ENCODE results near the gene TESK1. TPM values are rescaled to one million over a fixed set of nuclear protein-coding genes. Genes with fewer than 3 reads are reported as not detected.

TESK1 gene
- total and polyA plus RNA-seq, 2 of the 8 experiments (the other 6 are each of a cell fraction or from before 2014, with no cell fraction given) = 13.5 to 13.9 TPM

DNA sequence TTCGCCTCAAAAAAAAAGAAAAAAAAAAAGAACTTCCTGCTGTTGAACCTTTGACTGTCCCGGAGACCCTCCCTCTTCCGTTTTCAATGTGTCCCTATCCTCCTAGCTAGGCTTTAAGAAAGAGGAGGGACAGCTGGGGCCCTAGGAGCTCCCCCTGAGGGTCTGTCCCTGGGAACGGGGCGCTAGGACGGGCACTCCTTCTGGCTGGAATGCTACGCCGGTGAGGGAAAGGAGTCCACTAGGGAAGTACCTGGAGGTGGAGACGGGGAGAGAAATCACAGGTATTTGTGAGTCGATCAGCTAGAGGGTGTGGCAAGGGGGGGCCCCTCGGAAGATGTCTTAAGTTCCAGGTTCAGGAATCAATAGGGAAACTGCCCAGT is 41.1 kb downstream of the TESK1 start:
- Histone ChIP-seq H3K56ac (replicated peaks; ENCODE audit: insufficient read length, low read depth, low read length) (no peak overlapping the region), H4K20me1 (replicated peaks in 1 of 2; ENCODE audit: control insufficient read depth in 1 of 2, insufficient read depth in 2 of 2, low read length in 2 of 2) (no peaks in the 10 kb centered on the region), H2BK15ac (ENCODE audit: low read length) (no peak overlapping the region), H3K79me1 (ENCODE audit: low read depth, low read length) (no peaks in the 10 kb centered on the region), H4K8ac (ENCODE audit: extremely low read depth, insufficient read depth, low read length) (no peak overlapping the region), H3K4ac (replicated peaks; ENCODE audit: insufficient read length, low read depth, low read length) (no peak overlapping the region), H2BK12ac (ENCODE audit: low read depth, low read length) (no peak overlapping the region), H3K14ac (ENCODE audit: insufficient read length) (no peak overlapping the region), H3K23ac (ENCODE audit: insufficient read length) (no peak overlapping the region), H4K91ac (replicated peaks; ENCODE audit: insufficient read length, low read length) (no peak overlapping the region), H3K4me3 (ENCODE audit: extremely low read depth in 1 of 4, insufficient read depth in 2 of 4, low read depth in 3 of 4, low read length in 4 of 4) (peak overlapping the region; percentile 56 to 79 (median 60)), H2AFZ (ENCODE audit: low read length) (no peak overlapping the region; the same call in 1 of the 2 replicates), H3K27me3 (replicated peaks in 1 of 4; ENCODE audit: control insufficient read depth in 3 of 4, extremely low read depth in 1 of 4, insufficient read depth in 3 of 4, low read length in 3 of 4) (no peaks in the 10 kb centered on the region), H3K9me3 (ENCODE audit: insufficient read depth in 2 of 2, low read depth in 1 of 2, low read length in 1 of 2) (no peaks in the 10 kb centered on the region), H2BK5ac (ENCODE audit: low read depth, low read length) (peak overlapping the region; percentile 52; the same call in 1 of the 2 replicates), H3K4me2 (ENCODE audit: insufficient read depth in 1 of 2, low read depth in 2 of 2, low read length in 2 of 2) (peak overlapping the region; percentile 72 to 82), H2BK120ac (replicated peaks; ENCODE audit: low read depth, low read length) (no peak overlapping the region), H3K18ac (ENCODE audit: extremely low read depth, low read length) (peak overlapping the region; percentile 81), H3K9ac (replicated peaks in 1 of 4; ENCODE audit: extremely low read depth in 1 of 4, low read depth in 3 of 4, low read length in 3 of 4) (no peak overlapping the region; a peak in 1 of 7 replicates), H2BK20ac (ENCODE audit: low read length) (no peak overlapping the region), H3K79me2 (ENCODE audit: control insufficient read depth in 1 of 2, insufficient read depth in 2 of 2, low read length in 2 of 2) (no peaks in the 10 kb centered on the region), H2AK5ac (ENCODE audit: low read depth, low read length) (no peak overlapping the region), H3K36me3 (ENCODE audit: control insufficient read depth in 2 of 4, insufficient read depth in 4 of 4, low read length in 3 of 4) (no peaks in the 10 kb centered on the region; a peak in 2 of 8 replicates), H4K5ac (ENCODE audit: insufficient read length, low read depth, low read length) (no peak overlapping the region), H3K23me2 (ENCODE audit: low read depth, low read length) (peaks cover 10% of the 10 kb centered on the region; the same call in 1 of the 2 replicates), H3K27ac (ENCODE audit: low read depth, low read length) (no peak overlapping the region), H3K4me1 (replicated peaks in 1 of 4; ENCODE audit: control insufficient read depth in 3 of 4, insufficient read depth in 4 of 4, low read length in 3 of 4) (peaks cover 0 to 16% (median 10%) of the 10 kb centered on the region in 4 experiments; a peak in 5 of 7 replicates)
- POLR2A ChIA-PET (ENCODE audit: partially characterized antibody) = interaction anchor here (0.7 to 6.2 kb wide), 10 partner anchors 11 to 86 kb away, joined by 3 to 53 read pairs (median 7); partner anchors contain the start of genes CCDC107, CREB3, RMRP and TLN1
- DNase-seq (ENCODE audit: low read depth in 1 of 2, low spot score in 2 of 2) = peak in 1 of 2 experiments; percentile 79
- 1% methylated on average over 10 of the region's 11 CpGs; no CpG with 5 or more reads in 1 of the 2 experiments for WGBS, 2 experiments (ENCODE audit: extremely low coverage in 1 of 2, insufficient coverage in 1 of 2, insufficient read length in 1 of 2, insufficient replicate concordance in 2 of 2, low coverage in 1 of 2, low lambda C conversion rate in 2 of 2, missing lambda C conversion rate in 1 of 2)
- CTCF ChIA-PET (ENCODE audit: partially characterized antibody) = interaction anchor here (0.6 to 8.1 kb wide), 25 partner anchors 14 to 1491 kb away, joined by 3 to 149 read pairs (median 4); partner anchors contain the start of genes ARHGEF39, CCDC107, RMRP and TPM2
- FAIRE-seq = no peak
- TF ChIP-seq, protein P1, sequence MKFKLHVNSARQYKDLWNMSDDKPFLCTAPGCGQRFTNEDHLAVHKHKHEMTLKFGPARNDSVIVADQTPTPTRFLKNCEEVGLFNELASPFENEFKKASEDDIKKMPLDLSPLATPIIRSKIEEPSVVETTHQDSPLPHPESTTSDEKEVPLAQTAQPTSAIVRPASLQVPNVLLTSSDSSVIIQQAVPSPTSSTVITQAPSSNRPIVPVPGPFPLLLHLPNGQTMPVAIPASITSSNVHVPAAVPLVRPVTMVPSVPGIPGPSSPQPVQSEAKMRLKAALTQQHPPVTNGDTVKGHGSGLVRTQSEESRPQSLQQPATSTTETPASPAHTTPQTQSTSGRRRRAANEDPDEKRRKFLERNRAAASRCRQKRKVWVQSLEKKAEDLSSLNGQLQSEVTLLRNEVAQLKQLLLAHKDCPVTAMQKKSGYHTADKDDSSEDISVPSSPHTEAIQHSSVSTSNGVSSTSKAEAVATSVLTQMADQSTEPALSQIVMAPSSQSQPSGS (IDR thresholded peaks at IDR 0.05; ENCODE audit: low read length) = 0 out of 2 replicates have a peak, but pooled peaks have one; percentile 19
- no peak for TF ChIP-seq SRF (IDR thresholded peaks at IDR 0.05; ENCODE audit: low read depth, low read length)
- TF ChIP-seq EGR1 (IDR thresholded peaks at IDR 0.05; ENCODE audit: borderline replicate concordance, low read depth, low read length) = no peak
- peak; percentile 51 for TF ChIP-seq ASH2L (IDR thresholded peaks at IDR 0.05; ENCODE audit: low read length)
- TF ChIP-seq, protein P2, sequence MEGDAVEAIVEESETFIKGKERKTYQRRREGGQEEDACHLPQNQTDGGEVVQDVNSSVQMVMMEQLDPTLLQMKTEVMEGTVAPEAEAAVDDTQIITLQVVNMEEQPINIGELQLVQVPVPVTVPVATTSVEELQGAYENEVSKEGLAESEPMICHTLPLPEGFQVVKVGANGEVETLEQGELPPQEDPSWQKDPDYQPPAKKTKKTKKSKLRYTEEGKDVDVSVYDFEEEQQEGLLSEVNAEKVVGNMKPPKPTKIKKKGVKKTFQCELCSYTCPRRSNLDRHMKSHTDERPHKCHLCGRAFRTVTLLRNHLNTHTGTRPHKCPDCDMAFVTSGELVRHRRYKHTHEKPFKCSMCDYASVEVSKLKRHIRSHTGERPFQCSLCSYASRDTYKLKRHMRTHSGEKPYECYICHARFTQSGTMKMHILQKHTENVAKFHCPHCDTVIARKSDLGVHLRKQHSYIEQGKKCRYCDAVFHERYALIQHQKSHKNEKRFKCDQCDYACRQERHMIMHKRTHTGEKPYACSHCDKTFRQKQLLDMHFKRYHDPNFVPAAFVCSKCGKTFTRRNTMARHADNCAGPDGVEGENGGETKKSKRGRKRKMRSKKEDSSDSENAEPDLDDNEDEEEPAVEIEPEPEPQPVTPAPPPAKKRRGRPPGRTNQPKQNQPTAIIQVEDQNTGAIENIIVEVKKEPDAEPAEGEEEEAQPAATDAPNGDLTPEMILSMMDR (IDR thresholded peaks at IDR 0.05; ENCODE audit: control extremely low read depth in 1 of 3, insufficient read depth in 1 of 3, low read depth in 1 of 3, low read length in 3 of 3) = peak; percentile 26 to 40 (median 26); a peak in 2 of 4 replicates
- peak; percentile 94 for TF ChIP-seq TEAD4 (IDR thresholded peaks at IDR 0.05; ENCODE audit: low read depth, low read length)
- no peak for TF ChIP-seq POLR2AphosphoS5 (IDR thresholded peaks at IDR 0.05; ENCODE audit: low read depth, low read length)
- no peak for TF ChIP-seq SP1 (IDR thresholded peaks at IDR 0.05; ENCODE audit: low read depth, low read length)
- no peak for TF ChIP-seq CEBPB (IDR thresholded peaks at IDR 0.05; ENCODE audit: low read depth, low read length)
- TF ChIP-seq CHD2 (IDR thresholded peaks at IDR 0.05; ENCODE audit: low read length) = no peak
